Measurements from ENCODE around the gene TSPEAR.
"Not testable (repeated sequence)": the region's sequence is repeated elsewhere in the genome, so short reads cannot be mapped to it uniquely, and the experiment has no call there.

Gene TSPEAR

GRCh38 chr21:44515359-44516165 lies 195.8 kb downstream of the TSPEAR start:
- DNase-seq (ENCODE audit: low read depth): no peak

GRCh38 chr21:44514746-44515358 lies 196.5 kb downstream of the TSPEAR start:
- no peak for DNase-seq (ENCODE audit: low read depth)

GRCh38 chr21:44514218-44514520 lies 197.2 kb downstream of the TSPEAR start:
- no peak for DNase-seq (ENCODE audit: low read depth)

DNA sequence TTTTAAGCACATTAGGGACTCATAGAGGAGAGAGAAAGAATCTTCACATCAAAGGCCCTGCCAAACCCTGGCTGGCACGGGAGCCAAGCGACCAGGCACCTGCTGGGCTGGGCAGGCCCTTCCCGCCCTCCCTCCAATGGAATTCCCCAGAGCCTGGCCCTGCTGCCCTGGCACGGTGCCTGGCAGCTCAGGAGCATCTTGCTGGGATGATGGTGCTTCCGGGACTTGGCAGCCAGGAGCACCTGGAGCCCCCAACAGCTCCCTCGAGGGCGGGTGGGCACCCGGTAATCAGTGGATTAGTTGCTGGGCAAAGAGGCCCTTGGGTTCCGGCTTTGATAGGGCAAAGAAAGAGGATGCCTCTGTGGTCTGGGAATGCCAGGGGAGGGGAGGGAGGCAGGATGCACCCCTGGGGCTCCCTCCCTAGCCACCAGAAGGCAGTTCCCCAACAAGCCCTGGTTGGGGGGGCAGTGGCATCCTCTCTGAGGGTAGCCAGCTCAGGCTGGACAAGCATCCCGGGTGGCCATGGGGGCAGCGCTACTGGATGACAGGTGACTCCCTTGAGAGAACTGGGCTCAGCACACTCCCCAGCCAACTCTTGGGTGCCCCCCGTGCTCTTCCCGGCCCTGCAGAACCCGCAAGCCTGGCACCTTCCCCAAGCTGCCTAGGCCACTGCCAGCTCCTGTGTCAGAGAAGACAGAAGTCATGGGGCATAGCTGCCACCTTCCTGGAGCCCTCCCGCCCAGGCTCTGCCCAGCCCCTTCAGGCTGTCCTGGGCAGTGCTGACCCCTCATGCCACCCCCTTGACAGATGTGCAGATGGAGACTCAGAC lies 197.8 kb downstream of the TSPEAR start:
- no peak for DNase-seq (ENCODE audit: low read depth)

DNA sequence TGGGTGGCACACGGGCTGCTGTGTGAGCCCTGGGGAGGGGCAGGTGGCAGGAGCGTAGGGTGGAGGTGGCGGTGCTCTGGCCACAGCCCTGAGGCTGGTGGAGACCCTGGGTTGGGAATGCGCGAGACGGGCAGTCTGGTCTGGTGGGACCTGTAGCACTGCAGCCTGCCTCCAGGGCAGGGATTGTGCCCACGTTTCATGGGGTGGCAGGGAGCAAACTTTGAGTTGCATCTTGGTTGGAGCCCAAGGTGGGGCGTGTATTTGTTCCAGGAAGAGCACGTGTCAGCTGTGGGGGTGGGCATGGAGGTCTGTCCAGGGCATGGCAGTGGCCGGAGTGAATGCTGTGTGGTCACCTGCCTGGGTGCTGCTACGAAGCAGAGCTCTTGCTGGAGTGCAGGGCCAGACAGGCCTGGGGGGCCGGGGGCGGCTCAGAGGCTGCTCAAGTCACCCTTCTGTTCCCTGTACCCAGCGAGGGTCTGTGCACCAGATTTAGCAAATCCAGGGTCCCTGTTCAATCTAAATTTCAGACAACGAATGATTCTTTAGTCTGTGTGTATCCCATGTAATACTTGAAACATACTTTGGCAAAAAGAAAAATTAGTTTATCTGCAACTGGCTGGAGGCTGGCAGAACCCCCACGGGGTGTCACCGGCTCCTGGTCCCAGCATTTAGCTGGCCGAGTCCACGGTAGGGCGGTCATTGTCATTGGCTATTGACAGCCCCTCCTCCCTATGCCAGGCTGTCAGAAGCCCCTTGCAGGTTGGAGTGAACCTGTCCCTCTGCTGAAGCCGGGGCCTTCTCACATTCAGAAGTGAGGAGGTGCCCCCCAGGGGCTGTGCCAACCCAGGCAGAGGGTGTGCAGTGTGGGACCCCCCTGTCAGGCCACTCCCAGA lies 198.6 kb downstream of the TSPEAR start:
- DNase-seq (ENCODE audit: low read depth): no peak

DNA sequence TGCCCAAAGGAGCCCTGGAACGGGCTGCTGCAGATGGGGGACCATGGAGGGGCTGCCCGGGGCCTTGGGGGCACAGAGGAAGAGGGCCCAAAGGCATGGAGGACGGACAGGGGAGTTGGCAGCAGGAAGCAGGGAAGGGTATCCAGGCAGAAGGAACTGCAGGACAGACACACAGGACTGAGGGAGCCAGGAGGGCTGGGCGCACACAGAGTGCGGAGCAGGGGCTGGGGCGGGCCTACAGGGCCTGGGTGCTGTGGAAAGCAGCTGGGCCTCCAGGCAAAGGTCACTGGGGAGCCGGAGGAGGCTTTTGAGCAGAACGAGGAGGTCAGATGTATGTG lies 199.5 kb downstream of the TSPEAR start:
- DNase-seq (ENCODE audit: low read depth): no peak

GRCh38 chr21:44511219-44511937 lies 200.0 kb downstream of the TSPEAR start:
- DNase-seq (ENCODE audit: low read depth): no peak

DNA sequence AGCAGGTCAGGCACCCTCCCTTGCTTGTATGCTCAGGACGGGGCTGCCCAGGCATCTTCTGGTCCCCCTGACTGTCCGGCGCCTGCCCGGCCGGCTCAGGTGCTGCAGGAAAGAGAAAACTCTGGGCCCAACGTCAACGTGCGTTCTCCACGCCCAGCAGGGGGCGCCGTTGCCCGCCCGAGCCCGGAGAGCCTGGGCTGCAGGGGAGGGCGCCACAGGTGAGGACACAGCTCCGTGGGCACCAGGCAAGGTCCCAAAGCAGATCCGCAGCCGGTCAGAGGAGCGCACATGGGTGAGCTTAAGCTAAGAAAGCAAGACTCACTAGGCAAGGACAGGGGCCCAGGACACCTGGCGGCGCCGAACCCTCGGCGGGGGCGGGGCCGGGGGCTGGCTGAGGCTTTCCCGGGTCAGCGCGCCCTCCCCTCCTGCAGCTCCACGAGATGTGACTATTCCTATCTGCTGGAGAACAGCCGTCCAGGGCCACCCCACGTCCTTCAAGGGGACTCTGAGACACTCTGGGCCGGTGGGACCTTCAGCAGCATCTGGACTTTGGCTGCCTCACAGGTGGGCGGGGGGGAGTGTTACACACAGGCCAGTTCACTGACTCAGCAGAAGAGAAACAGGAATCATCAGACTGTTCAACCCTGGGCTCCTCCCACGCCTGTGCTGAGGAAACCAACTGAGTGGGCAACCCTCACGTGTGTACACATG lies 200.7 kb downstream of the TSPEAR start:
- DNase-seq (ENCODE audit: low read depth): no peak

GRCh38 chr21:44510109-44510507 lies 201.3 kb downstream of the TSPEAR start:
- no peak for DNase-seq (ENCODE audit: low read depth)

DNA sequence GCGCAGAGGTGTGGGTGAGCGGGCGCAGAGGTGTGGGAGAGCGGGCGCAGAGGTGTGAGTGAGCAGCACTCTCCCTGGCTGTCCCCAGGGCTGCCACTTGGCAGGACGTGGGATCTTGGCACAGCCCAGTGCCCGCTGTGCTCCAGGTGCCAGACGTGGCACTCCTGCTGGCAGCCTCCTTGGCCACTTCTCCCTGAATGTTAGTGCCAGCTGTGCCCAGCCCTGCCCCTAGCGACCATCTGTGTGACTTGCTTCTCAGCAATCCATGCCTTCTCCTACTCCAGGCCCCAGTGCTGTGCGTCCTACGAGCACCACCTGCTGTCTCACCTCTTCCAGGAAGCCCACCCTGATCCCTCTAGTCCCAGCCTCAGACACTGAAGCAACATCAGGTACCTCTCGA lies 201.8 kb downstream of the TSPEAR start:
- DNase-seq (ENCODE audit: low read depth): no peak

GRCh38 chr21:44508711-44509445 lies 202.5 kb downstream of the TSPEAR start:
- DNase-seq (ENCODE audit: low read depth): no peak

DNA sequence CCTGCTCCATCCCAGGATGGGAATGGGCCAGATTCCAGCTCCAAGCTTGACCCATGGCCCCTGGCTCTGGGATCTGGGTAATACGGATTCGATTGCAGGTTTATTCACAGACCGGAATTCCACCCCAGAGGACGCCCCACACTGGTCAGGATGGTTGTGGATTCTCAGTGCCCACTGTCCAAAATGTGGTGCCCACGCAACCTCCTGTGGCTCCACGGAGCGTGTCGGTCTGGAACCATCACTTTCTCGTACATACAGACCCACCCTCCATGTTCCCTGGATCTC lies 203.0 kb downstream of the TSPEAR start:
- DNase-seq (ENCODE audit: low read depth): no peak

- DNase-seq (ENCODE audit: low read depth): no peak
These were observed 203.5 kb downstream of the TSPEAR start for GRCh38 chr21:44507673-44508425.

GRCh38 chr21:44506279-44507255 lies 204.8 kb downstream of the TSPEAR start:
- DNase-seq (ENCODE audit: low read depth): no peak

DNA sequence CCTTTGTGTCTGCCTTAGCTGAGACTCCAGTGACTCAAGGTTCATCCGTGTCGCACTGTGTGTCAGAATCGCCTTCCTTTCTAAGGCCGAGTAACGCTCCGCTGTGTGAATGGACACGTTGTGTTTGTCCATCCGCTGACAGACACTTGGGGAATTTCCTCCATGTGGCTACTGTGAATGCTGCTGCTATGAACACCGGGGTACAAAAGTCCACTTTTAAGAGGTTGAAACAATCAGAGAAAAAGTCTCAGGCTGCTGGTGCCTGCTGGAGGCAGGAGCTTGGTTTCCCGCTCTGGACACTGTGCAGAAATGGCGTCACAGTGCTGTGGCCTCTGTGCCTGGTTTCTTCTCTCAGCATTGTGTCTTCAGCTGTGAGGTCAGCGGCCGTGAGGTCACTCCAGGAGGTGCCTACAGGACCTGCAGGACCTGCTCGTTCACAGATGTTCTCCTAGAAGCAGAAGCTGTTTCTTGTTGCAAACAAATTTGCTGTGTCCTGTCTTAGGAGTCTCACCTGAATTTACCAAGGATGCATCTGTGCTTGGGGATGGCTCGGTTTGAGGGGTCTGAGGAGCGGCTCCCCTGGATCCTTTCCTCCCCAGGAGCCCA lies 205.6 kb downstream of the TSPEAR start:
- no peak for DNase-seq (ENCODE audit: low read depth)

DNA sequence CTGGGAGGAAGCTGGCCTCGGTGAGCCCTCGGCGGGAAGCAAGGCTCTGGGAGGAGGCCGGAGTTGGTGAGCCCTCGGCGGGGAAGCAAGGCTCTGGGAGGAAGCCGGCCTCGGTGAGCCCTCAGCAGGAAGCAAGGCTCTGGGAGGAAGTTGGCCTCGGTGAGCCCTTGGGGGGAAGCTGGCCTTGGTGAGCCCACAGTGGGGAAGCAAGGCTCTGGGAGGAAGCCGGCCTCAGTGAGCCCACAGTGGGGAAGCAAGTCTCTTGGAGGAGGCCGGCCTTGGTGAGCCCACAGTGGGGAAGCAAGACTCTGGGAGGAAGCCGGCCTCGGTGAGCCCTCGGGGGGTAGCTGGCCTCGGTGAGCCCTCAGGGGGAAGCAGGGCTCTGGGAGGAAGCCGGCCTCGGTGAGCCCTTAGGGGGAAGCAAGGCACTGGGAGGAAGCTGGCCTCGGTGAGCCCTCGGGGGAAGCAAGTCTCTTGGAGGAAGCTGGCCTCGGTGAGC lies 207.4 kb downstream of the TSPEAR start:
- DNase-seq (ENCODE audit: low read depth): no peak

DNA sequence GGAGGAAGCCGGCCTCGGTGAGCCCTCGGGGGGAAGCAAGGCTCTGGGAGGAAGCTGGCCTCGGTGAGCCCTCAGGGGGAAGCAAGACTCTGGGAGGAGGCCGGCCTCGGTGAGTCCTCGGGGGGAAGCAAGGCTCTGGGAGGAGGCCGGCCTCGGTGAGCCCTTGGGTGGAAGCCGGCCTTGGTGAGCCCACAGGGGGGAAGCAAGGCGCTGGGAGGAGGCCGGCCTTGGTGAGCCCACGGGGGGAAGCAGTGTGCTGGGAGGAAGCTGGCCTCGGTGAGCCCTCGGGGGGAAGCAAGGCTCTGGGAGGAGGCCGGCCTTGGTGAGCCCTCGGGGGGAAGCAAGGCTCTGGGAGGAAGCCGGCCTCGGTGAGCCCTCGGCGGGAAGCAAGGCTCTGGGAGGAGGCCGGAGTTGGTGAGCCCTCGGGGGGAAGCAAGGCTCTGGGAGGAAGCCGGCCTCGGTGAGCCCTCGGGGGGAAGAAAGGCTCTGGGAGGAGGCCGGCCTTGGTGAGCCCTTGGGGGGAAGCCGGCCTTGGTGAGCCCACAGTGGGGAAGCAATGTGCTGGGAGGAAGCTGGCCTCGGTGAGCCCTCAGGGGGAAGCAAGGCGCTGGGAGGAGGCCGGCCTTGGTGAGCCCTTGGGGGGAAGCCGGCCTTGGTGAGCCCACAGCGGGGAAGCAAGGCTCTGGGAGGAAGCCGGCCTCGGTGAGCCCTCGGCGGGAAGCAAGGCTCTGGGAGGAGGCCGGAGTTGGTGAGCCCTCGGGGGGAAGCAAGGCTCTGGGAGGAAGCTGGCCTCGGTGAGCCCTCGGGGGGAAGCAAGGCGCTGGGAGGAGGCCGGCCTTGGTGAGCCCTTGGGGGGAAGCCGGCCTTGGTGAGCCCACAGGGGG lies 208.1 kb downstream of the TSPEAR start:
- DNase-seq (ENCODE audit: low read depth): not testable (repeated sequence)

Data from GM04504 (cell line).